ENCODE measurements around the gene ASTN1.

The ASTN1 gene

DNA sequence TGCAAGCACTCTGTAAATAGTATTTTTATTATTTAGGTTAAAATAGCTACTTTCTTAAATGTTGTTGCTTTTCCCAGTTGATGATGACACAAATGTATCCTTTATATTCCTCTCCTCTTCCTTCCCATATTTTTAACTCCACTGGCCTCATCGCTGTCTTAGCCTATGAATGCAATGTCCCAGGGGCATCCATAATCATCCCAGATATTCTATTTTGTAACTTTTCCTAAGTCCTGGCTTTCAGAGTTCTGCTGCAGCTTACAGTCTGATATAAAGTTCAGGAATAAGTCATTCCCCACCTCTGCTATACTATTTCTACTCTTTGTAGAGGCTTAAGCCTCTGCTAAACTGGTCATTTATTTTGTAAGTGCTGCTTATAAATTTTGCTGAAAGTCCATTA, 58.3 kb downstream of the ASTN1 start:
- DNase-seq (ENCODE audit: low read depth): no peak
- H3K4me3 ChIP-seq (ENCODE audit: control insufficient read depth, low read depth, low read length): no peak overlapping the region
- TF ChIP-seq, protein P1, sequence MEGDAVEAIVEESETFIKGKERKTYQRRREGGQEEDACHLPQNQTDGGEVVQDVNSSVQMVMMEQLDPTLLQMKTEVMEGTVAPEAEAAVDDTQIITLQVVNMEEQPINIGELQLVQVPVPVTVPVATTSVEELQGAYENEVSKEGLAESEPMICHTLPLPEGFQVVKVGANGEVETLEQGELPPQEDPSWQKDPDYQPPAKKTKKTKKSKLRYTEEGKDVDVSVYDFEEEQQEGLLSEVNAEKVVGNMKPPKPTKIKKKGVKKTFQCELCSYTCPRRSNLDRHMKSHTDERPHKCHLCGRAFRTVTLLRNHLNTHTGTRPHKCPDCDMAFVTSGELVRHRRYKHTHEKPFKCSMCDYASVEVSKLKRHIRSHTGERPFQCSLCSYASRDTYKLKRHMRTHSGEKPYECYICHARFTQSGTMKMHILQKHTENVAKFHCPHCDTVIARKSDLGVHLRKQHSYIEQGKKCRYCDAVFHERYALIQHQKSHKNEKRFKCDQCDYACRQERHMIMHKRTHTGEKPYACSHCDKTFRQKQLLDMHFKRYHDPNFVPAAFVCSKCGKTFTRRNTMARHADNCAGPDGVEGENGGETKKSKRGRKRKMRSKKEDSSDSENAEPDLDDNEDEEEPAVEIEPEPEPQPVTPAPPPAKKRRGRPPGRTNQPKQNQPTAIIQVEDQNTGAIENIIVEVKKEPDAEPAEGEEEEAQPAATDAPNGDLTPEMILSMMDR (conservative IDR thresholded peaks at IDR 0.05; ENCODE audit: control insufficient read depth, insufficient read depth, low read depth, low read length): no peak

GRCh38 chr1:177103005-177103852, 61.3 kb downstream of the ASTN1 start:
- TF ChIP-seq, protein P1 (conservative IDR thresholded peaks at IDR 0.05; ENCODE audit: control insufficient read depth, insufficient read depth, low read depth, low read length): no peak
- no peak for DNase-seq (ENCODE audit: low read depth)
- H3K4me3 ChIP-seq (ENCODE audit: control insufficient read depth, low read depth, low read length): no peak overlapping the region

DNA sequence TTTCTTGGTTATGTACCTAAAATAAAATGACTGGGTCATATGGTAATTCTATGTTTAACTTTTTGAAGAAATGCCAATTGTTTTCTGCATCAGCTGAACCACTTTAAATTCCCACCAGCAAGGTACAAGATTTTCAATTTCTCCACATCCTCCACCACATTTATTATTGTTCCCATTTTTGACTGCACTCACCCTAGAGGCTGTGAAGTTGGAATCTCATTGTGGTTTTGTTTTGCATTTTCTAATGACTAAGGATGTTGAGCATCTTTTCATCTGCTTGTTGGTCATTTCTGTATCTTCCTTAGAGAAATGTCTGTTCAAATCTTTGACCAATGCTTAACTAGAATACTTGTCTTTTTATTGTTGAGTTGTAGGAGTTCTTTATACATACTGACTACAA, 72.5 kb downstream of the ASTN1 start:
- TF ChIP-seq, protein P1 (conservative IDR thresholded peaks at IDR 0.05; ENCODE audit: control insufficient read depth, insufficient read depth, low read depth, low read length): no peak
- DNase-seq (ENCODE audit: low read depth): peak; percentile 7
- no peak overlapping the region for H3K4me3 ChIP-seq (ENCODE audit: control insufficient read depth, low read depth, low read length)

GRCh38 chr1:177091040-177091439, 73.5 kb downstream of the ASTN1 start:
- no peak overlapping the region for H3K4me3 ChIP-seq (ENCODE audit: control insufficient read depth, low read depth, low read length)
- TF ChIP-seq, protein P1 (conservative IDR thresholded peaks at IDR 0.05; ENCODE audit: control insufficient read depth, insufficient read depth, low read depth, low read length): no peak
- peak; percentile 38 for DNase-seq (ENCODE audit: low read depth)

- no peak overlapping the region for H3K4me3 ChIP-seq (ENCODE audit: control insufficient read depth, low read depth, low read length)
- no peak for DNase-seq (ENCODE audit: low read depth)
- TF ChIP-seq, protein P1 (conservative IDR thresholded peaks at IDR 0.05; ENCODE audit: control insufficient read depth, insufficient read depth, low read depth, low read length): no peak
These were observed 75.5 kb downstream of the ASTN1 start for GRCh38 chr1:177088966-177089365.

DNA sequence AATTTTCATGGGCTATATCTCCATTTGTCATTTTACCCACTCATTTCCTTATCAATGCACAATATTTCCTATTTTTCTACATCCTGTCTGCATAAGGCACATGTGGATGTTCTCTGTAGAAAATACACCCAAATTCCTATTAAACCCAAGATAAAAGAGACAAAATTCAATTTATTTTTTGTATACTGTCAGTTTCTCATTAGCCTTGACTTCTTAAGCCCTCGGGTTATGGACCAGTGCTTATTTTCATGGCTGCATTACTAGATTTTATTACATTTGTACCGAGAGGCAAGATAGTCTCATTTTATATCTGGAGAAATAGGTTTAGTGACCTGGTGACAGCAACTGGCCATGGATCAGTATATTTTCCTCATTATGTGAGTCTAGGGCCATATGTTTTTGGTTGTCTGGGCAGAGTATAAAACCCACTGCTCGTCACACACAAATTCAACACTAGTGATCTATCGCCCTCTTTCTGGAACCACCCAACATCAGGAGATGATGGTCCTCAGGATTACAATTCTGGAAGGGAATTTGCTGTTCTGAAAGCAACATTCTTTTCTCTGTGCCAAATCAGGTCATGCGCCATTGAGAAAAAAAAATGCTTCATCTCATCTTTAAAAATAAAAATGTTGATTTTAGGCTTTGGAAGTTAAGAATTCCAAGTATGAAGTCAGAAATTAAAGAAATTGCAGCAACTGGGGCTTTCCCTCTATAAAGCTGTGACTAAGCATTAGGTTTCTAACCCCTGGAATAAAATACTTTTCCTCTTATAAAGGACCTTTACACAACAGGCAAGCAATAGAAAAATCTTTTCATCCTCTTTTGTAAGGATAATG, 81.4 kb downstream of the ASTN1 start:
- DNase-seq (ENCODE audit: low read depth): peak; percentile 57
- no peak overlapping the region for H3K4me3 ChIP-seq (ENCODE audit: control insufficient read depth, low read depth, low read length)
- TF ChIP-seq, protein P1 (conservative IDR thresholded peaks at IDR 0.05; ENCODE audit: control insufficient read depth, insufficient read depth, low read depth, low read length): no peak

Data from fibroblast of mammary gland (primary cell).